ENCODE results near the gene DUSP18.
"Not testable (repeated sequence)": the region's sequence is repeated elsewhere in the genome, so short reads cannot be mapped to it uniquely, and the experiment has no call there.

DUSP18 gene

GRCh38 chr22:30636226-30637077 lies 31.2 kb downstream of the DUSP18 start:
- peak; percentile 14 for DNase-seq

GRCh38 chr22:30635273-30636225 lies 32.1 kb downstream of the DUSP18 start, which contains the start of gene SLC35E4:
SLC35E4 (plus strand) TSS chr22:30635781; CDS start chr22:30636451, 670 bp downstream.
- DNase-seq: peak; percentile 97

- peak; percentile 89 for DNase-seq
Measured at GRCh38 chr22:30634471-30635233, 33.0 kb downstream of the DUSP18 start.

GRCh38 chr22:30631469-30631868 lies 36.2 kb downstream of the DUSP18 start:
- not testable (repeated sequence) for DNase-seq

- DNase-seq: no peak
Measured at GRCh38 chr22:30628491-30628890, 39.2 kb downstream of the DUSP18 start.

- no peak for DNase-seq
Measured at GRCh38 chr22:30627471-30627870, 40.2 kb downstream of the DUSP18 start.

- no peak for DNase-seq
Measured at GRCh38 chr22:30626413-30626812, 41.3 kb downstream of the DUSP18 start.

GRCh38 chr22:30619909-30620308 lies 47.8 kb downstream of the DUSP18 start:
- not testable (repeated sequence) for DNase-seq

- no peak for DNase-seq
Measured at GRCh38 chr22:30617819-30618218, 49.9 kb downstream of the DUSP18 start.

GRCh38 chr22:30615543-30615954 lies 52.1 kb downstream of the DUSP18 start:
- DNase-seq: no peak

GRCh38 chr22:30614879-30615278 lies 52.8 kb downstream of the DUSP18 start:
- DNase-seq: no peak

- DNase-seq: no peak
Measured at GRCh38 chr22:30614268-30614667, 53.4 kb downstream of the DUSP18 start.

- DNase-seq: no peak
Measured at GRCh38 chr22:30612789-30613188, 54.9 kb downstream of the DUSP18 start.

Measured in CD4-positive, alpha-beta T cell treated with Interleukin-12 subunit alpha and Interleukin-12 subunit beta, for 1 hour (primary cell).